Measurements from ENCODE around the gene TRPM3. TPM values are rescaled to one million over a fixed set of nuclear protein-coding genes. Genes with fewer than 3 reads are reported as not detected.

The TRPM3 gene
- polyA plus RNA-seq, 3 donors: not detected

GRCh38 chr9:70924380-70924779 is 197.0 kb downstream of the TRPM3 start:
- Mint-ChIP-seq H3K27me3 (ENCODE audit: low read depth in 3 of 3) (no peaks in the 10 kb centered on the region), H3K4me3 (no peak overlapping the region), H3K36me3 (no peaks in the 10 kb centered on the region), H3K4me1 (no peaks in the 10 kb centered on the region), H3K27ac (no peak overlapping the region), H3K9me3 (no peaks in the 10 kb centered on the region)
- H3K9me3 ChIP-seq (replicated peaks in 1 of 2; ENCODE audit: control insufficient read depth in 1 of 2, insufficient read depth in 1 of 2, low read length in 2 of 2): no peaks in the 10 kb centered on the region
- H3K4me1 ChIP-seq (ENCODE audit: control insufficient read depth in 1 of 2, insufficient read depth in 2 of 2, low read length in 2 of 2): no peaks in the 10 kb centered on the region
- H3K27ac ChIP-seq (ENCODE audit: low read depth in 1 of 2, low read length in 2 of 2): no peak overlapping the region
- no peak overlapping the region for H2AFZ ChIP-seq (ENCODE audit: insufficient read depth, low read depth, low read length, poor library complexity, severe bottlenecking)
- H3K36me3 ChIP-seq (replicated peaks in 1 of 2; ENCODE audit: control insufficient read depth in 1 of 2, insufficient read depth in 2 of 2, low read length in 2 of 2): no peaks in the 10 kb centered on the region
- TF ChIP-seq CTCF (IDR thresholded peaks at IDR 0.05): no peak
- H3K4me2 ChIP-seq (replicated peaks; ENCODE audit: extremely low read depth, low read length, poor library complexity, severe bottlenecking): no peak overlapping the region
- no peaks in the 10 kb centered on the region for H3K27me3 ChIP-seq (ENCODE audit: control insufficient read depth in 2 of 2, insufficient read depth in 2 of 2, low read length in 2 of 2)
- DNase-seq: no peak
- intact Hi-C loops (cut with micrococcal nuclease): no loop called here
- H4K20me1 ChIP-seq (ENCODE audit: insufficient read depth, low read length): no peaks in the 10 kb centered on the region
- no peak overlapping the region for H3K9ac ChIP-seq (ENCODE audit: insufficient read depth, low read length, poor library complexity, severe bottlenecking)
- 100% methylated on average over 2 of the region's 6 CpGs for WGBS (ENCODE audit: insufficient coverage)
- no peaks in the 10 kb centered on the region for H3K79me2 ChIP-seq (ENCODE audit: insufficient read depth, low read length)
- H3K4me3 ChIP-seq (replicated peaks in 1 of 3; ENCODE audit: low read depth in 2 of 3, low read length in 3 of 3): no peak overlapping the region

- H3K36me3 ChIP-seq (replicated peaks in 1 of 2; ENCODE audit: control insufficient read depth in 1 of 2, insufficient read depth in 2 of 2, low read length in 2 of 2): no peaks in the 10 kb centered on the region
- Mint-ChIP-seq H3K36me3 (no peaks in the 10 kb centered on the region), H3K4me1 (no peaks in the 10 kb centered on the region), H3K27me3 (ENCODE audit: low read depth in 3 of 3) (no peaks in the 10 kb centered on the region), H3K9me3 (peaks cover 0 to 1% (median 0%) of the 10 kb centered on the region in 7 donors), H3K27ac (no peak overlapping the region), H3K4me3 (no peak overlapping the region)
- no CpG with 5 or more reads among the region's 1 CpG for WGBS (ENCODE audit: insufficient coverage)
- no peaks in the 10 kb centered on the region for H3K79me2 ChIP-seq (ENCODE audit: insufficient read depth, low read length)
- no peak for TF ChIP-seq CTCF (IDR thresholded peaks at IDR 0.05)
- no peak overlapping the region for H2AFZ ChIP-seq (ENCODE audit: insufficient read depth, low read depth, low read length, poor library complexity, severe bottlenecking)
- no peak overlapping the region for H3K9ac ChIP-seq (ENCODE audit: insufficient read depth, low read length, poor library complexity, severe bottlenecking)
- no peaks in the 10 kb centered on the region for H3K27me3 ChIP-seq (ENCODE audit: control insufficient read depth in 2 of 2, insufficient read depth in 2 of 2, low read length in 2 of 2)
- intact Hi-C loops (cut with micrococcal nuclease): no loop called here
- no peak overlapping the region for H3K27ac ChIP-seq (ENCODE audit: low read depth in 1 of 2, low read length in 2 of 2)
- no peaks in the 10 kb centered on the region for H4K20me1 ChIP-seq (ENCODE audit: insufficient read depth, low read length)
- H3K4me2 ChIP-seq (replicated peaks; ENCODE audit: extremely low read depth, low read length, poor library complexity, severe bottlenecking): no peak overlapping the region
- no peaks in the 10 kb centered on the region for H3K9me3 ChIP-seq (replicated peaks in 1 of 2; ENCODE audit: control insufficient read depth in 1 of 2, insufficient read depth in 1 of 2, low read length in 2 of 2)
- no peak overlapping the region for H3K4me3 ChIP-seq (replicated peaks in 1 of 3; ENCODE audit: low read depth in 2 of 3, low read length in 3 of 3)
- DNase-seq: no peak
- H3K4me1 ChIP-seq (ENCODE audit: control insufficient read depth in 1 of 2, insufficient read depth in 2 of 2, low read length in 2 of 2): no peaks in the 10 kb centered on the region
Observed at GRCh38 chr9:70923961-70924360, 197.5 kb downstream of the TRPM3 start.

Data from CD14-positive monocyte (primary cell).